Endothelial cell of hepatic sinusoid (primary cell): Measurements from ENCODE around the gene CYTH1.
"Not testable (repeated sequence)": the region's sequence is repeated elsewhere in the genome, so short reads cannot be mapped to it uniquely, and the experiment has no call there.

Source experiments
- in situ Hi-C: cut with HindIII; loops from 2 replicates; pipeline ENCODE4 v1.10.0; 2017; ENCODE audit warnings: low sequenced_read_pairs

The CYTH1 gene

GRCh38 chr17:78766225-78766624, 15.8 kb downstream of the CYTH1 start:
- in situ Hi-C loops = no loop called here

- in situ Hi-C loops = no loop called here
Measured at GRCh38 chr17:78765821-78766220, 16.3 kb downstream of the CYTH1 start.

- in situ Hi-C loops = no loop called here
Measured at GRCh38 chr17:78764871-78765270, 17.2 kb downstream of the CYTH1 start.

- in situ Hi-C loops = no loop called here
Measured at GRCh38 chr17:78763561-78763960, 18.5 kb downstream of the CYTH1 start.

GRCh38 chr17:78761789-78762406, 20.2 kb downstream of the CYTH1 start:
- in situ Hi-C loops = no loop called here

- in situ Hi-C loops = no loop called here
Measured at GRCh38 chr17:78759969-78760352, 22.1 kb downstream of the CYTH1 start.

- in situ Hi-C loops = no loop called here
Measured at GRCh38 chr17:78759203-78759968, 22.7 kb downstream of the CYTH1 start.

GRCh38 chr17:78753316-78754250, 28.5 kb downstream of the CYTH1 start:
- in situ Hi-C loops = no loop called here

GRCh38 chr17:78751447-78752161, 30.5 kb downstream of the CYTH1 start:
- in situ Hi-C loops = no loop called here

- in situ Hi-C loops = not testable (repeated sequence)
Measured at GRCh38 chr17:78751000-78751399, 31.1 kb downstream of the CYTH1 start.

- in situ Hi-C loops = no loop called here
Measured at GRCh38 chr17:78748730-78749317, 33.2 kb downstream of the CYTH1 start.

- in situ Hi-C loops = no loop called here
Measured at GRCh38 chr17:78748048-78748729, 33.9 kb downstream of the CYTH1 start.

GRCh38 chr17:78747488-78747887, 34.6 kb downstream of the CYTH1 start:
- in situ Hi-C loops = no loop called here

- in situ Hi-C loops = no loop called here
Measured at GRCh38 chr17:78746949-78747269, 35.2 kb downstream of the CYTH1 start.

GRCh38 chr17:78746263-78746948, 35.7 kb downstream of the CYTH1 start:
- in situ Hi-C loops = no loop called here

GRCh38 chr17:78745407-78746088, 36.5 kb downstream of the CYTH1 start:
- in situ Hi-C loops = no loop called here

GRCh38 chr17:78742901-78743300, 39.2 kb downstream of the CYTH1 start:
- in situ Hi-C loops = no loop called here

GRCh38 chr17:78741644-78742284, 40.3 kb downstream of the CYTH1 start:
- in situ Hi-C loops = no loop called here
